KBM-7 (cell line): ENCODE measurements around the gene BPIFB6.

Experiments used
- DNase-seq: peaks from one replicate; pipeline ENCODE4 v3.0.0-alpha.2; 2015
- in situ Hi-C: fragments of 300-500 bp; cut with MboI; formaldehyde crosslinking; loops from 2 replicates; pipeline ENCODE4 v1.14.3; 2020; ENCODE audit warnings: low sequenced_read_pairs, low pct_unique_long_range_greater_than_20kb, mixed read lengths

Gene BPIFB6

DNA sequence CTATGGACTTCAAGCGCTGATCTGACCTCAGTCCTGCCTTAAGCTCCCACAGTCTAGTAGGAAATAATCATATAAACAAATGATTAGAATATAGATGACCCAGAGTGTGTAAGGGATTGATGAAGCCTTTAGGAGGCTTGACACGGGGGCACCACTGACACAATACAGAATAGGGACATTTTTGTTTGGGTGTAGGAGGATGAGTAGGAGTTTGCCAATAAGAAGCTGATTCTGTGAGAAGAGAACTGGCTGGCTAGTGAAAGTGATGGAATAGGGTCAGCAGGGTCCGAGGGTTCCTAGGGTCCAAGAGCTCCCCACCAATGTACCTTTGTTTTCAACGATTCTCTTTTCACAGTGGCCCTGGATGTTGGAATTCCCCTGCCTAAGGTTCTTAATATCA, 40.9 kb downstream of the BPIFB6 start:
- DNase-seq: no peak
- in situ Hi-C loops: no loop called here

DNA sequence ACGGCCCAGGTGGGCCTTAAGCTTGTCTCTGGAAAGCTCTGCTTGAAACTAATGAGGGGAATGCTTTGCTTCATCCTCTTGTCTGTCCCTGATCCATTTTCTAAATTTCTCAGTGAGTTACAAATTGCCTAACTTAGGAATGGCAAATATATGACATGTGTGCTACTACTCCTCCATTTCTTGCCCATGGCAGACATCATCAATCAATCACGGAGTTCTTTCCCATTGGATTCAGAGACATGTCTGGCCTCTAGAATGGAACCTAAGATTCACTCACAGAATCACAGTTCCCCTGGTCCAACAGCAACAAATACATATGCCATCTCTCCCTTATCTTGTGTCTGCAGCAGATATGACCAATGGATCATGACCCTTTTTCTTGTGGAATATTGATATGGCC, 41.4 kb downstream of the BPIFB6 start:
- in situ Hi-C loops: no loop called here
- DNase-seq: no peak

DNA sequence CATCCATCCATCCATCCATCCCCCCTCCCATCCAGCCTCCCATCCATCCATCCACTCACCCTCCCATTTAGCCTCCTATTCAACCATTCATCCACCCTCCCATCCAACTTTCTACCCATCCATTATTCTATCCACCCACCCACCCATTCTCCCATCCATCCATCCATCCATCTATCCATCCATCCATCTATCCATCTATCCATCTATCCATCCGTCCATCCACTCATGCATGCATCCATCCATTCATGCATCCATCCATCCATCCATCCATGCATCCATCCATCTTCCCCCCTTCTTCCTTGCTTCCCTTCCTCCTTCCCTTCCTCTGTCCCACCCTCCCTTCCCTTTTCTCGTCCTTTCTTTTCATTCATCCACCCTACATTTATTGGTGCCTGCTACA, 43.2 kb downstream of the BPIFB6 start:
- in situ Hi-C loops: no loop called here
- DNase-seq: no peak

DNA sequence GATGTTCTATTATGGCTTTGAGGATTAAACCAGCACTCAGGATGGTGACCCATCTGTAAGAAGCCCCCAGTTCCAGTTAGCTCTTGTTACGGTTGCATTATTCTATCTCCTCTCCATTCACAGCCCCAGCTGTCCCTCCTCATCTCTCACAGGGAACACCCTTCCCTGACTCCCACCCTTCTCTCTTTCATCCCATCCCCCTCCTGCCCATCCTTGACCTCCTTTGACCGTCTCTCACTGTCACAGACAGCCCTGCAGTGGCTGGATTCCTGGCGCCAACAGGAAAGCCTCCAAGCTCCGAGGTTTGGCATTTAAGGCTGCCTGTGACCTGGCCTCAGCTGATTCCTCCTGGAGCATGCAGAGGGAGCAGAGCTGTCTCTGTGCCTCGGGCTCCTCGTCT, 43.8 kb downstream of the BPIFB6 start:
- DNase-seq: no peak
- in situ Hi-C loops: no loop called here

DNA sequence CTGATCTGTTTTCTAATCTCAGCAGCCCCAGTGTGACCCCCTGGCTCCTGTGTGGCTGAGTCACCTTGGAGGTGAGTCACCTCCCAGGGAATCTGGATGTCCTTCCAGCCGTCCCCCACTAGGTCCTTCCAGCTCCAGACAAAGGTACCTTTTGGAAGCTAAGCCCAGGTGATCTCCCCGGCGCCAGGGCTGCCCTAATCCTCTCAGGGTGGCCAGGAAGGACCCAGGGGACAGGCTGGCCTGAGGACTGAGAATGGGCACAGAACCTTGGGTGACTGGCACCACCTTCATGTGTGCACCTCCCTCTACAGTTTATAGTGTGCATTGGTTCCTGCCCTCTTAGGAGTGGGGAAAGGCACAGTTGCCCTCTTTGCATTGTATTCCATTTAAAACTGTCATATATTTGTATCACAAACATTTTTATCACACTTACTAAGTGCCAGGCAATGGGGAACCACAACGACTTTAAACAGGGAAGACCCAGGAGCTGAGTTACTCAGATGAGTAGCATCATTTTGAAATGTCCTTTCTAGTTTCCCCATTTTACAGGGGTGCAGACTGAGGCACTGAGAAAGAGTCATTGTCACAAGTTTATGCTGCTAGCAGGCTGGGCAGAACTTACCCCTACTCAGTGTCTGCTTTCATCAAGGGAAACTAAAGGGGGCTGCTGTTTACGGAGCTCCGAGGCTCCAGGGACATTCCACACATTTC, 45.4 kb downstream of the BPIFB6 start:
- in situ Hi-C loops: no loop called here
- DNase-seq: peak; percentile 14

DNA sequence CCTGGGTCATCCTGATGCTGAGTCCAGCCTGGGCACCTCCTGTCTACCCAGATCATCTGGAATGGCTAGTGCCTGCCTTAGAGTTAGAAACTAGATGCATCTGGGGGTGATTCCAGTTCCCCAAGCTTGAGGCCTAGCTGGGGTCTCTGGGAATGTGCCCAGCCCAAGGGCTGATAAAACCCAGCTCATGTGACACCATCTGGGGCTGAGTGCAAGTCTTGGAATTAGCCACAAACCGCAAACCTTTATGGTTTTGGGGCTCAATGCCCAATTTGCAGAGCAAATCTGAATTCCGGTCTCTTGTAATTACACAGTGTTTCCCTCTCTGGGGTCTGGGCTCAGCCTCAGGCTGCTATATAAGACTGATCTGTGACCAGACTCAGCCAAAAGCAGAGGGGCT, 47.8 kb downstream of the BPIFB6 start, which contains the start of gene BPIFB4:
TSS of gene BPIFB4 (plus strand) at position 385 of the 400 bp plus-strand sequence. CDS start 1,884 bp downstream, outside the sequence.
- in situ Hi-C loops: no loop called here
- DNase-seq: no peak

DNA sequence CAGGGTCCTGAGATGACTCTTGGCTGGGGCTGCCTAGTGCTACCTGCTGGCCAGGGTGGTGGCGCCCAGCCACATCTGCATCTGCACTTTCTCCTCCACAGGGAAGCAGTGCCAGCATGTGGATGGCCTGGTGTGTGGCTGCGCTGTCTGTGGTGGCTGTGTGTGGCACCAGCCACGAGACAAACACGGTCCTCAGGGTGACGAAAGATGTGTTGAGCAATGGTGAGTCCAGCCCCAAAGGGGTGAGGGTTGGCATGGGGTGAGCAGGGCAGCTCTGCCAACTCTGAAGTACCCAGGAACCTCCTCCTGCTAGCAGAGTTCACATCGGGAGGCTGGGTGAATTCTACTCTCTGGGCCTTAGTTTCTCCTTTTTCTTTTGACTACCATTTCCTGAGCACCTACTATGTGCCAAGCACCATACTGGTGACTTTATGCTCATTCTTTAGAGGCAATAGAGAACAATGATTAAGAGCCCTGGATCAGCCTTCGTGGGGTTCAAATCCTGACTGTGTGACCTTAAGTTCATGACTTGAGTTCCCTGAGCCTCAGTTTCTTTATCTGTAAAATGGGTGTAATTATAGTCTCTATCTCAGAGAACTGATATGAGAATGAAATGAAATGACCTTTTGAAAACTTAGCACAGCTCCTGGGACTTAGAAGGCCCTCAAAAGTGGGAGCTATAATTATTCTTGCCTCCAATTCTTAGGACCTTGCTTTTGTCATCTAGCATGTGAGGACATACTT, 50.1 kb downstream of the BPIFB6 start:
- in situ Hi-C loops: no loop called here
- no peak for DNase-seq

DNA sequence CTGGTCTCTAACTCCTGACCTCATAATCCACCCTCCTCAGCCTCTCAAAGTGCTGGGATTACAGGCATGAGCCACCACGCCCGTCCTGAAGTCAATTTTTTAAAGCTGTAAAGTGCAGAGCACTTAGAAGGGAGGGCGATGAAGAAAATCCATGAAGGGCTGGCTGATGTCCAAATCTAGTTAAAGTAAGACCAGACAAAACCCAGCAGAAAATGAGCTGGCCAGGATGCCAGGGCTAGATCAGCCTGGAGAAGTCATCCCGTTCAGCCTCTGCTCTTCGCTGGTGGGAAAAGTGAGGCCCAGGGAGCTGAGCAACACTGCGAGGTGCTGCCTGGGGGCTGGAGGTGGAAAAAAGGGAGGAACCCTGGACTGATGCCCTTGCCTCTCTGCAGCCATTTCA, 51.1 kb downstream of the BPIFB6 start:
- in situ Hi-C loops: no loop called here
- no peak for DNase-seq

DNA sequence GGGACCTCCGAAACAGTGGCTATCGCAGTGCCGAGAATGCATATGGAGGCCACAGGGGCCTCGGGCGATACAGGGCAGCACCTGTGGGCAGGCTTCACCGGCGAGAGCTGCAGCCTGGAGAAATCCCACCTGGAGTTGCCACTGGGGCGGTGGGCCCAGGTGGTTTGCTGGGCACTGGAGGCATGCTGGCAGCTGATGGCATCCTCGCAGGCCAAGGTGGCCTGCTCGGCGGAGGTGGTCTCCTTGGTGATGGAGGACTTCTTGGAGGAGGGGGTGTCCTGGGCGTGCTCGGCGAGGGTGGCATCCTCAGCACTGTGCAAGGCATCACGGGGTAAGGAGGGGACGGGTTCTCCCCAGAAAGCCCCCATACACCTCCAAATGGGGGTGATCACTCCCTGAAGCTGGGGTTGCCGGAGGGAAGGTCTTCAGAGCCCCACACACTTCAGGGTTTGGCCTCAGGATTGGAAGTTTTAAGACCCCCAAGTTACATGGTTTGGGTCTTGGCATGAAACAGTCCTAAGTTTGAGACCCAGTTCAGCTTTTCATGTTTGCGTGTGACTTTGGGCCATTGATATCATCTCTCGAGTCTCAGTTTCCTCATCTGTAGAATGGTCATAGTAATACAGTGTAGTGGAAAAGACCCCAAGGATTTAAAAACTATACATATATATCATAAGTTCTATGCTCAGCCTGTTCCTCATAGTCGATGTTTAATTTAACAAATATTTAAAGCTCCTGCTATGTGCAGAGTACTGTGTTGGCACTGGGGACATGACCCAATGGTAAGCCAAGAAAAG, 52.3 kb downstream of the BPIFB6 start:
- in situ Hi-C loops: no loop called here

DNA sequence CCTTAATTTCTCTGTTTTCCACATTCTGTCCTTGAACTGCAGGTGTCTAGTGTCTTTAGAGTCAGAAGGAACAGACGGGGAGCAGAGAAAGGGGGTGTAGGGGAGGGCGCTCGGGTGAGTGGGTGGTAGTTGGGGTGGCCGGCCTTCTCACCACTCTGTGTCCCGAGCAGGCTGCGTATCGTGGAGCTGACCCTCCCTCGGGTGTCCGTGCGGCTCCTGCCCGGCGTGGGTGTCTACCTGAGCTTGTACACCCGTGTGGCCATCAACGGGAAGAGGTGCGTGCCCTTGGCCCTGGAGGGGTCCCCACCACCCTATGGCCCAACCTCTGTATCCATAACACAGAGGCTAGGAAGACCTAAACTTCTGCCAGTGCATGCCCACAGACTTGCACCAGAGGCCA, 53.3 kb downstream of the BPIFB6 start:
- no peak for DNase-seq
- in situ Hi-C loops: no loop called here

More for the DNA sequence above, 52.3 kb downstream of the BPIFB6 start:
- DNase-seq: no peak

DNA sequence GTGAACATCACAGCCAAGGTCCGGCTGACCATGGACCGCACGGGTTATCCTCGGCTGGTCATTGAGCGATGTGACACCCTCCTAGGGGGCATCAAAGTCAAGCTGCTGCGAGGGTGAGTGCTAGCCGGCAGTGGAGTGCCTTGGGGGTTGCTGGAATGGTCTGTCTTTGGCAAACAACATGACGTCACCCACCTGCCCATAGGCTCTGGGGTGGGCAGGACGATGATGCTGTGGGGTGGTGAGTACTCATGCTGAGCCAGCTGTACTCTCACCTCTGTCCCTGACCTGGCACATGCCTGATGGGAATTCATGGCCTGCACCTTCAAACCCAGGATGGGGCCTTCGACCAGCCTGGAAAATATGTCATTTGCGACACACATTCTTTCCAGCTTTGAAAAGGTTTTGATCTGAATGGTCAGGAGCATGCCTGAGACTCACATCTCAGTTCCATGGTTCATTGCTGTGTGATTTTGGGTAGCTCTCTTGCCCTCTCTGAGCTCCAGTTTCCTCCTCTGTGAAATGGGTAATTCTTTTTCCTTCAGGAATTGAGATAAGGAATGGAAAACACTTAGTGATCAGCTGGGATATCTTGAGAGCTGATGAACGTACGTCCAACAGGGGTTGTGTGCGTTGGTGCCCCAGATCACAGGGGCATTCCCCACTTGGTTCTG, 54.7 kb downstream of the BPIFB6 start:
- in situ Hi-C loops: no loop called here
- DNase-seq: no peak

DNA sequence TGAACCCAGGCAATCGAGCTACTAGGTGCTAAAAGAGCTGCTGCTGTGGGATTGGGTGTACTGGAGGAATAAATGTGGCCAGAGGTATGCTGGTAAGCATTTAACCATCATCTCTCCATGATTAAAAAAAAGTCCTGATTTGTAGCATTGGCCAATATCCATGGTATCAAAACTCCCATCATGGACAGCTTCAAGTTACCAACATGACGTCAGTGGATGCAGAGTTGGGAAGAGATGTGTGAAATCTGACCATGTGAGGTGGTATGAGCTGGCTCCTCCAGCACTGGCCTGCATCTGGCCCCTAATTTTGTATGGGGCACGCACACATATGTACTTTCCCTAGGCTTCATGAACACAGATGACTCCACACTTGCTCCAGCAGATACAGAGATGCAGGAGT, 59.7 kb downstream of the BPIFB6 start:
- in situ Hi-C loops: no loop called here

DNA sequence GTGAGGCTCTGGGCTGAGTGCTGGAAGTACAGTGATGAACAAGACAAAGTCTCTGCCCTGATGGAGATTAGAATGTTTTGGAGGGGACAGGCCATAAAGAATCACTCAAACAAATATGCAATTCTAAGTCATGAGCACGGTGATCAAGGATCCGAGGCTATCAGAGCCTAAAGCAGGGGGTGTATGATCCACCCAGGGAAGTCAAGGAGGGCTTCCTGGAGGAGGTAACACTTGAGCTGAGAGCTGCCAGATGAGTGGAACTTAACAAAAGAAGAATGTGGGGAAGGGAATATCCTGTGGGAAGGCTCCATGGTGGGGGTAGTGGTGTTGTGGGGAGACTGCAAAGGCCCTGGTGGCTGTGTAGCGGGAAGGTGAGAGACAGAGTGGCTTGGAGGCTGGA, 60.2 kb downstream of the BPIFB6 start:
- DNase-seq: no peak
- in situ Hi-C loops: no loop called here

More for the DNA sequence above, 59.7 kb downstream of the BPIFB6 start:
- DNase-seq: no peak

DNA sequence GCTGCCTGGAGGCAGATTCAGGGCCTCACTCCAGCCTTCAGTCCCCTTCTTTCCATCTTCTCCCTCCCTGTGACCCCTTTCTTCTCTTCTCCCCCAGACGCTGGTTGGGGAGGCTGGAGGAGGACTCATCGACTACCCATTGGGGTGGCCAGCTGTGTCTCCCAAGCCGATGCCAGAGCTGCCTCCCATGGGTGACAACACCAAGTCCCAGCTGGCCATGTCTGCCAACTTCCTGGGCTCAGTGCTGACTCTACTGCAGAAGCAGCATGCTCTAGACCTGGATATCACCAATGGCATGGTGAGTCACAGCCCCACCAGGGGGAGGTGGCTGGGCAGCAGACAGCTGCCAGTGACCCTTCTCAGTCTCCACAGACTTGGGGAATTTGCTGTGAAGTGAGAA, 60.9 kb downstream of the BPIFB6 start:
- no peak for DNase-seq
- in situ Hi-C loops: no loop called here

DNA sequence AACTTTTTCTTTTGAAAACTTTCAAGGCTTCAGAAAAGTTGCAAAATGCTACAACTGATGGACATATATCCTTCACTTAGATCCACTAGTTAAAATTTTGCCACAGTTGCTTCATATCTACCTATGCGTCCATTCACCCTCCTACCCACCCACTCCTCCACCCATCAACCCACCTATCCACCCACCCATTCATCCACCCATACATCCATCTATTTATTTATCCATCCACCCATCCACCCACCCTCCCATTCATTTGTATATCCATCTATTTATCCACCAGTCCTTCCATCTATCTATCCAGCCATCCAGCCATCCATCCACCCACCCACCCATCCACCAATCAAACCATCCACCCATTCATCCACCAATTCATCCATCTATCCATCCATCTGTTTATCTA, 61.6 kb downstream of the BPIFB6 start:
- no peak for DNase-seq
- in situ Hi-C loops: no loop called here

DNA sequence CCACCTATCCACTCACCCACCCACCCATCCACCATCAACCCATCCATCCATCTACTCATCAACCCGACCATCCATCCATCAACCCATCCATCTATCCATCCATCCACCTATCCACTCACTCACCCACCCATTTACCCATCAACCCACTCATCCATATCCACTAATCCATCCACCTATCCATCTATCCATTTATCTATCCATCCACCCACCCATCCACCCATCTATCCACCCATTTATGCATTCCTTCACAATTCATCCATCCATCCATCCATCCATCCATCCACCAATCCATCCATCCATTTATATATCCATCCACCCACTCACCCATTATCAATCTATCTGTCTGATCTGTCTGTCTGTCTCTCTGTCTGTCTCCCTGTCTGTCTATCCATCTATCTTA, 62.1 kb downstream of the BPIFB6 start:
- DNase-seq: no peak
- in situ Hi-C loops: no loop called here
